Upper lobe of left lung (tissue), 6 donors: ENCODE results near the gene SEC23A. TPM values are rescaled to one million over a fixed set of nuclear protein-coding genes. Genes with fewer than 3 reads are reported as not detected.

Experiments
- ATAC-seq, 2 donors: fragments of 200-7000 bp; cut with Tn5 transposase; one replicate each; pipeline ENCODE4 v1.9.1; 2022; ENCODE audit warnings: mild to moderate bottlenecking in 2 of 2, moderate library complexity in 2 of 2; ENCODE audit not compliant: low FRiP score in 2 of 2
- DNase-seq, 2 donors: peaks; one replicate each; pipeline ENCODE4 v3.0.0-alpha.2; 2019 to 2020
- H3K27ac ChIP-seq, 4 donors: fragments of 200-600 bp; sonication (generic); one replicate each; pipeline ENCODE4 v1.5.1; 2016 to 2019
- H3K27me3 ChIP-seq, 4 donors: fragments of 200-600 bp; sonication (generic); one replicate each; pipeline ENCODE4 v1.5.1; 2017 to 2019
- H3K36me3 ChIP-seq, 4 donors: fragments of 200-600 bp; sonication (generic); one replicate each; pipeline ENCODE4 v1.5.1; 2016 to 2019
- H3K4me1 ChIP-seq, 4 donors: fragments of 200-600 bp; sonication (generic); one replicate each; pipeline ENCODE4 v1.5.1; 2018 to 2019
- H3K4me3 ChIP-seq, 4 donors: fragments of 200-600 bp; sonication (generic); one replicate each; pipeline ENCODE4 v1.5.1; 2017 to 2019; ENCODE audit warnings: mild to moderate bottlenecking in 2 of 4, moderate library complexity in 1 of 4
- H3K9me3 ChIP-seq, 4 donors: fragments of 200-600 bp; sonication (generic); one replicate each; pipeline ENCODE4 v1.5.1; 2018 to 2019
- EP300 ChIP-seq, 4 donors: sonication (generic); formaldehyde crosslinking; IDR thresholded peaks; one replicate each; pipeline ENCODE4 v1.5.1; 2017; ENCODE audit warnings: antibody characterized with exemption in 4 of 4, control low read depth in 2 of 4
- POLR2A ChIP-seq, 4 donors: fragments of 450-650 bp; IDR thresholded peaks; one replicate each; pipeline ENCODE4 v1.5.1; 2016 to 2017; ENCODE audit warnings: antibody characterized with exemption in 4 of 4, mild to moderate bottlenecking in 2 of 4
- POLR2AphosphoS5 ChIP-seq, 2 donors: sonication (generic); formaldehyde crosslinking; IDR thresholded peaks; one replicate each; pipeline ENCODE4 v1.5.1; 2017; ENCODE audit warnings: antibody characterized with exemption in 2 of 2
- WGBS, 2 donors: methylation state at CpG; one replicate each; pipeline ENCODE4 v1.1.5; 2017 to 2018; 5-methylcytosine and 5-hydroxymethylcytosine counted together
- total RNA-seq, 6 donors: library from RNA; depleted of rRNA in 4 of 6; stranded (reverse); fragments of >200 nt in 4 of 6; gene quantifications; one replicate each; pipeline versions ENCODE4 v1.1.0 to v1.2.1, GENCODE V29; 2016 to 2021
- TF ChIP-seq, protein P1 (sequence below), 6 experiments: fragments of 450-650 bp in 4 of 6; fragments of 200-600 bp in 2 of 6; sonication (generic) in 2 of 6; IDR thresholded peaks; one replicate each; pipeline ENCODE4 v1.5.1; 2016 to 2019; ENCODE audit warnings: antibody characterized with exemption in 6 of 6
- donor health status: DM: no; HTN: no; CAD: no; lungs with moderate emphysema.
- donor health status: DM: no; HTN: yes; CAD: no; lungs with severe emphysema.

Gene SEC23A
- total RNA-seq, 6 donors from 2014 or later, result 32.5 to 70.4 (median 47.4) TPM

DNA sequence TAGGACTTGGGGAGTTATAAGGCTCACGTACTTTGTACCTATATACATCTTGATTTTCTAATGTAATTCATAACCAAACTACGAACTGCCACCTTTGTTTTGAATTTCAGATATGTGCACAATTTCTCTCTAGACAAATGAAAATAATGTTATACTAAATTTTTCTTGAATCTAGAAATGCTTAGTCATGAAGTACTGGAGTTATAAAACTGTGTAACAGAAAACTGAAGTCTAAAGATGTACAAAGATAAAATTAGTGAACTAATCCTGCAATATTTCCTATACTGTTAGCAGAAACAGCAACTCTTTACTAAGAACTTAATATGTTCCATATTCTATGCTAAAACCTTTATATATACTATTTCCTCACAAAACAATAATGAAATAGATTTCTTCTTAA is 15.5 kb downstream of the SEC23A start:
- H3K36me3 ChIP-seq, result peaks cover 29 to 94% (median 63%) of the 10 kb centered on the region in 4 donors
- ATAC-seq, result no peak
- DNase-seq, result no peak
- H3K27ac ChIP-seq, result no peak overlapping the region
- TF ChIP-seq POLR2AphosphoS5 (IDR thresholded peaks at IDR 0.05), result no peak
- TF ChIP-seq POLR2A (IDR thresholded peaks at IDR 0.05), result no peak
- TF ChIP-seq, protein P1, sequence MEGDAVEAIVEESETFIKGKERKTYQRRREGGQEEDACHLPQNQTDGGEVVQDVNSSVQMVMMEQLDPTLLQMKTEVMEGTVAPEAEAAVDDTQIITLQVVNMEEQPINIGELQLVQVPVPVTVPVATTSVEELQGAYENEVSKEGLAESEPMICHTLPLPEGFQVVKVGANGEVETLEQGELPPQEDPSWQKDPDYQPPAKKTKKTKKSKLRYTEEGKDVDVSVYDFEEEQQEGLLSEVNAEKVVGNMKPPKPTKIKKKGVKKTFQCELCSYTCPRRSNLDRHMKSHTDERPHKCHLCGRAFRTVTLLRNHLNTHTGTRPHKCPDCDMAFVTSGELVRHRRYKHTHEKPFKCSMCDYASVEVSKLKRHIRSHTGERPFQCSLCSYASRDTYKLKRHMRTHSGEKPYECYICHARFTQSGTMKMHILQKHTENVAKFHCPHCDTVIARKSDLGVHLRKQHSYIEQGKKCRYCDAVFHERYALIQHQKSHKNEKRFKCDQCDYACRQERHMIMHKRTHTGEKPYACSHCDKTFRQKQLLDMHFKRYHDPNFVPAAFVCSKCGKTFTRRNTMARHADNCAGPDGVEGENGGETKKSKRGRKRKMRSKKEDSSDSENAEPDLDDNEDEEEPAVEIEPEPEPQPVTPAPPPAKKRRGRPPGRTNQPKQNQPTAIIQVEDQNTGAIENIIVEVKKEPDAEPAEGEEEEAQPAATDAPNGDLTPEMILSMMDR (IDR thresholded peaks at IDR 0.05), result no peak
- no peak for TF ChIP-seq EP300 (IDR thresholded peaks at IDR 0.05)
- H3K4me1 ChIP-seq, result no peaks in the 10 kb centered on the region
- no peaks in the 10 kb centered on the region for H3K9me3 ChIP-seq
- H3K27me3 ChIP-seq, result no peaks in the 10 kb centered on the region
- H3K4me3 ChIP-seq, result no peak overlapping the region
- WGBS, 2 donors, result 95 to 99% methylated on average over 2 of the region's 2 CpGs

DNA sequence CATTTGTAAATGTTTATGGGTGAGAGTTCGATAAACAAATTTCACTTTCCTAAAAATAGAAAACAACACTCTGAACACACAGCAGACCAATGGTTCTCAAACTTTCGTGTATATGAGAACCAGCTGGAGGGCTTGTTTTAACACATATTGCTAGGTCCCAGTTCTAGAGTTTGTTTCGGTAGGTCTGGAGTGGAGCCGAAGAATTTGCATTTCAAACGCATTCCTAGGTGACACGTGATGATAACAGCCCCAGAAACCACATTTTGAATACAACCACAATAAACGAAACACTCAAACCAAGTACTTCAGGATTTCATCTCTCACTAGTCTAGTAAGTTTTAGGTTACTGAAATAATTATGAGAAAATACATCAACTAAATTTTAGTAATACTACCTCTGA is 17.1 kb downstream of the SEC23A start:
- 76 to 84% methylated on average over 7 of the region's 7 CpGs for WGBS, 2 donors
- no peak for ATAC-seq
- Histone ChIP-seq H3K9me3 (no peaks in the 10 kb centered on the region), H3K4me3 (no peak overlapping the region), H3K27me3 (no peaks in the 10 kb centered on the region), H3K27ac (no peak overlapping the region), H3K36me3 (peaks cover 24 to 94% (median 54%) of the 10 kb centered on the region in 4 donors), H3K4me1 (no peaks in the 10 kb centered on the region)
- no peak for DNase-seq
- TF ChIP-seq EP300 (IDR thresholded peaks at IDR 0.05) (no peak), POLR2AphosphoS5 (IDR thresholded peaks at IDR 0.05) (no peak), POLR2A (IDR thresholded peaks at IDR 0.05) (no peak)
- TF ChIP-seq, protein P1 (IDR thresholded peaks at IDR 0.05), result no peak

DNA sequence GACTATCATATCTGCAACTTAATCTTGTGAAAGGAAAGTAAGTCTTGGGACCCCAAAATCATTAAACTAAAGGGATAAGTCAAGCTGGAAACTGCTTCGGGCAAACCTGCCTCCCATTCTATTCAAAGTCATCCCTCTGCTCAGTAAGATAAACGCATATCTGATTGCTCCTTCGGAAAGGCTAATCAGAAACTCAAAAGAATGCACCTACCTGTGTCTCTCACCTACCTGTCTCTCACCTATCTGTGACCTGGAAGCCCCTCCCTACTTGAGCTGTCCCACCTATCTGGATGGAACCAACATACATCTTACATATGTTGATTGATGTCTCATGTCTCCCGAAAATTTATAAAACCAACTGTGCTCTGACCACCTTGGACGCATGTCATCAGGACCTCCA is 19.9 kb downstream of the SEC23A start:
- H3K27me3 ChIP-seq, result no peaks in the 10 kb centered on the region
- DNase-seq (no peak), ATAC-seq (no peak)
- H3K27ac ChIP-seq, result no peak overlapping the region
- WGBS, 2 donors, result 73 to 81% methylated on average over 5 of the region's 5 CpGs
- H3K36me3 ChIP-seq, result peaks cover 12 to 92% (median 39%) of the 10 kb centered on the region in 4 donors
- no peaks in the 10 kb centered on the region for H3K4me1 ChIP-seq
- TF ChIP-seq EP300 (IDR thresholded peaks at IDR 0.05) (no peak), POLR2A (IDR thresholded peaks at IDR 0.05) (no peak)
- TF ChIP-seq, protein P1 (IDR thresholded peaks at IDR 0.05), result no peak
- H3K9me3 ChIP-seq, result no peaks in the 10 kb centered on the region
- no peak overlapping the region for H3K4me3 ChIP-seq

DNA sequence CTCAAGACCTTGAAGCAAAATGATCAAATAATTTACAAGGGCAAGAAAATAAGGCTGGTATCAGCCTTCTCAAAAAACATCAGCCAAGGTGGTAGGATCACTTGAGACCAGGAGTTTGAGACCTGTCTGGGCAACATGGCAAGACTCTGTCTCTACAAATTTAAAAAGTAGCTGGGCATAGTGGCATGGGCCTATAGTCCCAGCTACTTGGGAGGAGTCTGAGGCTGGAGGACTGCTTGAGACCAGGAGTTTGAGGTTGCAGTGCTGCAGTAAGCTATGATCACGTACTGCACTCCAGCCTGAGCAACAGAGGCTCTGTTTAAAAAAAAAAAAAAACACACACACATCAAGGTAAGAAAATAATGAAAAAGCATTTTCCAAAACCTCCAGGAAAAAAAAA is 22.1 kb downstream of the SEC23A start:
- Histone ChIP-seq H3K36me3 (peaks cover 8 to 91% (median 44%) of the 10 kb centered on the region in 4 donors), H3K4me3 (no peak overlapping the region), H3K4me1 (no peaks in the 10 kb centered on the region), H3K9me3 (no peaks in the 10 kb centered on the region), H3K27me3 (no peaks in the 10 kb centered on the region), H3K27ac (no peak overlapping the region)
- no peak for TF ChIP-seq POLR2AphosphoS5 (IDR thresholded peaks at IDR 0.05)
- TF ChIP-seq EP300 (IDR thresholded peaks at IDR 0.05), result no peak
- DNase-seq (no peak), ATAC-seq (no peak)
- WGBS, 2 donors, result 95 to 100% methylated on average over 1 of the region's 1 CpG

DNA sequence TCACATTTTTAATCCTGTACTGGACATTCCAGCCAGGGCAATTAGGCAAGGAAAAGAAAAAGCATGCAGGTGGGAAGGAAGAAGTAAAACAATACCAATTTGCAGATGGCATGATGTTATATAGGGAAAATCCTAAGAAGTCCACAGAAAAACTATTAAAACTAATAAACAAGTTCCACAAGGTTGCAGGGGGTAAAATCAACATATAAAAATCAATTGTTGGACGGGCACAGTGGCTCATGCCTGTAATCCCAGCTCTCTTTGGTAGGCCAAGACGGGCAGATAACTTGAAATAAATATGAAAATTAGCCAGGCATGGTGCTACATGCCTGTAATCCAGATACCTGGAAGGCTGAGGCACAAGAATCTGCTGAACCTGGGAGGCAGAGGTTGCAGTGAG is 31.9 kb downstream of the SEC23A start:
- Histone ChIP-seq H3K4me1 (no peaks in the 10 kb centered on the region), H3K27ac (no peak overlapping the region), H3K4me3 (no peak overlapping the region), H3K9me3 (no peaks in the 10 kb centered on the region), H3K36me3 (peaks cover 21 to 84% (median 44%) of the 10 kb centered on the region in 4 donors), H3K27me3 (no peaks in the 10 kb centered on the region)
- ATAC-seq (no peak), DNase-seq (no peak)
- no peak for TF ChIP-seq EP300 (IDR thresholded peaks at IDR 0.05)
- TF ChIP-seq, protein P1 (IDR thresholded peaks at IDR 0.05), result no peak
- no peak for TF ChIP-seq POLR2A (IDR thresholded peaks at IDR 0.05)
- TF ChIP-seq POLR2AphosphoS5 (IDR thresholded peaks at IDR 0.05), result no peak
- 95 to 100% methylated on average over 2 of the region's 2 CpGs for WGBS, 2 donors
